GM23248 (cell line): ENCODE results near the gene PRDM16.

Source experiments
- EZH2 ChIP-seq: fragments of 200-600 bp; sonication (generic); IDR thresholded peaks from 2 replicates; pipeline ENCODE4 v1.6.1; 2018; ENCODE audit warnings: antibody characterized with exemption, mild to moderate bottlenecking; ENCODE audit not compliant: insufficient read depth, poor library complexity, severe bottlenecking
- EZH2phosphoT487 ChIP-seq: fragments of 200-600 bp; sonication (generic); IDR thresholded peaks from 2 replicates; pipeline ENCODE4 v1.6.1; 2018; ENCODE audit warnings: antibody characterized with exemption, moderate library complexity, mild to moderate bottlenecking, low read depth; ENCODE audit not compliant: insufficient read depth

GRCh38 chr1:3142236-3142635, 73.2 kb downstream of the PRDM16 start:
- TF ChIP-seq EZH2 (no peak), EZH2phosphoT487 (no peak)
